ENCODE measurements around the gene EXOC4.

Gene EXOC4

DNA sequence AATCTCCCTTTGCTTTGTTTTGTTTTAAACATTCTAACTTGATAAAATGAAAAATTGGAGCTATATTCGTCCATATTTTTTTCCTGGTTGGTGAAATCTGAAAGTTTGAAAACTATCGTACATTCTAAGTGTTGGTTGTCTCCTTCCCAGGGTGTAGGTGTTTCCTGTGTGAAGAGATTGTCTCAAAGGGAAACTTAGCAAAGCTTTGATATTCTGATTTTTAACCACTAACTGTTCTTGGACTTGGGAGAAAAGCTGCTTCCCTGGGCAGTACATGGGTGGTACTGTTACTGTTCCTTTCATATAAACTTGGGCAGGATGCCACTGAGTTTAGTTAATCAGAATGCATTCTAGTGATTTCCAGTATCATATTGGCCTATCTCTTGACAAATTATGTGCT lies 620.8 kb downstream of the EXOC4 start:
- Histone ChIP-seq H3K36me3 (ENCODE audit: control insufficient read depth in 4 of 4, insufficient read depth in 4 of 4, low read length in 3 of 4) (no peaks in the 10 kb centered on the region), H3K4me1 (ENCODE audit: control extremely low read depth in 1 of 4, control insufficient read depth in 4 of 4, insufficient read depth in 4 of 4, low read length in 3 of 4) (peaks cover 0 to 5% (median 3%) of the 10 kb centered on the region in 4 experiments), H3K27me3 (replicated peaks in 2 of 5; ENCODE audit: control insufficient read depth in 4 of 5, insufficient read depth in 5 of 5, low read length in 4 of 5) (no peaks in the 10 kb centered on the region), H3K9me3 (ENCODE audit: control extremely low read depth in 1 of 5, control insufficient read depth in 4 of 5, insufficient read depth in 2 of 5, low read depth in 1 of 5, low read length in 4 of 5) (no peaks in the 10 kb centered on the region), H3K27ac (ENCODE audit: insufficient read depth in 1 of 2, low read depth in 1 of 2, low read length in 2 of 2, poor library complexity in 1 of 2, severe bottlenecking in 2 of 2) (no peak overlapping the region), H3K4me3 (ENCODE audit: control insufficient read depth in 1 of 7, extremely low read depth in 1 of 7, insufficient read depth in 4 of 7, low read depth in 2 of 7, low read length in 6 of 7) (no peak overlapping the region)
- no CpG with 5 or more reads among the region's 2 CpGs for WGBS (ENCODE audit: insufficient coverage)
- POLR2A ChIA-PET: no interaction called here
- DNase-seq: no peak
- CTCF ChIA-PET: no interaction called here

DNA sequence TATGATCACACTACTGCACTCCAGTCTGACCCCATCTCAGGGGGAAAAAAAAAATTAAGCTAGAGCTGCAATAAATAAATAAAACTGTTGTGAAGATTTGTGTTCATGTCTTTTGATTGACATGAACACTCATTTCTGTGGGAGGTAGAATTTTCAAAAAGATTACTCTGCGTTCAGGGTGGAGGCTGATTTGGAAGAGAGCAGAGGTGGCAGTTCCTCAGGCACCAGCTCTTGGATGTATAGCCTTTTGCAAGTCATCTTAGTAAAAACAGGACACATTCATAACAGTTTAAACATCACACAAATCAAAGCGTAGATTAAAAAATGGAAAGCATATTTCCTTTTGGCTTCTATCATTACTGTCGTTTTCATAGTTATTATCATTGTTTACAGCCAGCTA lies 630.7 kb downstream of the EXOC4 start:
- no peaks in the 10 kb centered on the region for H3K27me3 ChIP-seq (replicated peaks in 2 of 5; ENCODE audit: control insufficient read depth in 4 of 5, insufficient read depth in 5 of 5, low read length in 4 of 5)
- no peak overlapping the region for H3K27ac ChIP-seq (ENCODE audit: insufficient read depth in 1 of 2, low read depth in 1 of 2, low read length in 2 of 2, poor library complexity in 1 of 2, severe bottlenecking in 2 of 2)
- CTCF ChIA-PET: interaction anchor here (0.6 kb wide), 1 partner anchor 34 kb away, joined by 4 read pairs; no protein-coding TSS in a partner anchor
- no peak for DNase-seq
- no peaks in the 10 kb centered on the region for H3K36me3 ChIP-seq (ENCODE audit: control insufficient read depth in 4 of 4, insufficient read depth in 4 of 4, low read length in 3 of 4)
- POLR2A ChIA-PET: interaction anchor here (0.7 kb wide), 1 partner anchor 13 kb away, joined by 3 read pairs; no protein-coding TSS in a partner anchor
- no peaks in the 10 kb centered on the region for H3K4me1 ChIP-seq (ENCODE audit: control extremely low read depth in 1 of 4, control insufficient read depth in 4 of 4, insufficient read depth in 4 of 4, low read length in 3 of 4)
- WGBS (ENCODE audit: insufficient coverage): 100% methylated on average over 1 of the region's 3 CpGs
- no peak overlapping the region for H3K4me3 ChIP-seq (ENCODE audit: control insufficient read depth in 1 of 7, extremely low read depth in 1 of 7, insufficient read depth in 4 of 7, low read depth in 2 of 7, low read length in 6 of 7)
- H3K9me3 ChIP-seq (ENCODE audit: control extremely low read depth in 1 of 5, control insufficient read depth in 4 of 5, insufficient read depth in 2 of 5, low read depth in 1 of 5, low read length in 4 of 5): no peaks in the 10 kb centered on the region

DNA sequence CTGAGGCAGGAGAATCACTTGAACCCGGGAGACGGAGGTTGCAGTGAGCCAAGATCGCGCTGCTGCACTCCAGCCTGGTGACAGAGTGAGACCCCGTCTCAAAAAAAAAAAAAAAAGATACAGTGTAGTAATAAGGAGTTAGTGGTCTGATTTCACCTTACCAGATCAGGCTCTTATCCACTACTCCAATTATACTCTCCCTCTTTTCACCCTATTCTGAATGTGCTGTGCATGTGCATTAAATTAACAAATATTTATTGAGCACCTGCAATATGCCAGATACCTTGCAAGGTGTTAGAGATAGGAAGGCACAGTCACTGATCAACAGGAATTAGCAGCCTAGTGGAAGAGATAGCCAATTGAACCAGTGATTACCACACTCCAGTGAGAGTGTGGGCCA lies 632.3 kb downstream of the EXOC4 start:
- no peak for DNase-seq
- H3K4me1 ChIP-seq (ENCODE audit: control extremely low read depth in 1 of 4, control insufficient read depth in 4 of 4, insufficient read depth in 4 of 4, low read length in 3 of 4): no peaks in the 10 kb centered on the region
- POLR2A ChIA-PET: no interaction called here
- H3K36me3 ChIP-seq (ENCODE audit: control insufficient read depth in 4 of 4, insufficient read depth in 4 of 4, low read length in 3 of 4): no peaks in the 10 kb centered on the region
- H3K9me3 ChIP-seq (ENCODE audit: control extremely low read depth in 1 of 5, control insufficient read depth in 4 of 5, insufficient read depth in 2 of 5, low read depth in 1 of 5, low read length in 4 of 5): no peaks in the 10 kb centered on the region
- no peak overlapping the region for H3K4me3 ChIP-seq (ENCODE audit: control insufficient read depth in 1 of 7, extremely low read depth in 1 of 7, insufficient read depth in 4 of 7, low read depth in 2 of 7, low read length in 6 of 7)
- no CpG with 5 or more reads among the region's 5 CpGs for WGBS (ENCODE audit: insufficient coverage)
- H3K27ac ChIP-seq (ENCODE audit: insufficient read depth in 1 of 2, low read depth in 1 of 2, low read length in 2 of 2, poor library complexity in 1 of 2, severe bottlenecking in 2 of 2): no peak overlapping the region
- H3K27me3 ChIP-seq (replicated peaks in 2 of 5; ENCODE audit: control insufficient read depth in 4 of 5, insufficient read depth in 5 of 5, low read length in 4 of 5): no peaks in the 10 kb centered on the region
- CTCF ChIA-PET: no interaction called here

DNA sequence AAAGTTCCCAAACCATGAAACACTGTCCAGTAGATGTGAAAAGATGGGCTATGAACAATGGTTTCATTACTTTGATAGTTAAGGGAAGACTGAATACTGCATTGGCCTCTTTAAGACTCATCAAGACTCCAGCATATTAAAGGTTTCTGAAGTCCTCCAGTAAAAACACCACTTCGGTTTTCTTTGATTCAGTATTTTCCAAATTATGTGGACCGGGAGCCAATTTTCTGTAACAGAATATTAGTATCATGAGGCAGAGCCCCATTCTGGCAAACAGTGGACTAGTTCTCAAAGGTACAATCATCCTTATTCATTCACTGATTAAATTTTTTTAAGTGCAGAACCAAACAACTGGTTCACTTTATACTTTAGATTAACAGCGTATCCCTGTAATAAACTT lies 633.2 kb downstream of the EXOC4 start:
- Histone ChIP-seq H3K4me3 (ENCODE audit: control insufficient read depth in 1 of 7, extremely low read depth in 1 of 7, insufficient read depth in 4 of 7, low read depth in 2 of 7, low read length in 6 of 7) (no peak overlapping the region), H3K27me3 (replicated peaks in 2 of 5; ENCODE audit: control insufficient read depth in 4 of 5, insufficient read depth in 5 of 5, low read length in 4 of 5) (no peaks in the 10 kb centered on the region), H3K4me1 (ENCODE audit: control extremely low read depth in 1 of 4, control insufficient read depth in 4 of 4, insufficient read depth in 4 of 4, low read length in 3 of 4) (no peaks in the 10 kb centered on the region), H3K9me3 (ENCODE audit: control extremely low read depth in 1 of 5, control insufficient read depth in 4 of 5, insufficient read depth in 2 of 5, low read depth in 1 of 5, low read length in 4 of 5) (no peaks in the 10 kb centered on the region), H3K36me3 (ENCODE audit: control insufficient read depth in 4 of 4, insufficient read depth in 4 of 4, low read length in 3 of 4) (no peaks in the 10 kb centered on the region), H3K27ac (ENCODE audit: insufficient read depth in 1 of 2, low read depth in 1 of 2, low read length in 2 of 2, poor library complexity in 1 of 2, severe bottlenecking in 2 of 2) (no peak overlapping the region)
- WGBS (ENCODE audit: insufficient coverage): 100% methylated on average over 2 of the region's 3 CpGs
- CTCF ChIA-PET: no interaction called here
- POLR2A ChIA-PET: no interaction called here
- no peak for DNase-seq

DNA sequence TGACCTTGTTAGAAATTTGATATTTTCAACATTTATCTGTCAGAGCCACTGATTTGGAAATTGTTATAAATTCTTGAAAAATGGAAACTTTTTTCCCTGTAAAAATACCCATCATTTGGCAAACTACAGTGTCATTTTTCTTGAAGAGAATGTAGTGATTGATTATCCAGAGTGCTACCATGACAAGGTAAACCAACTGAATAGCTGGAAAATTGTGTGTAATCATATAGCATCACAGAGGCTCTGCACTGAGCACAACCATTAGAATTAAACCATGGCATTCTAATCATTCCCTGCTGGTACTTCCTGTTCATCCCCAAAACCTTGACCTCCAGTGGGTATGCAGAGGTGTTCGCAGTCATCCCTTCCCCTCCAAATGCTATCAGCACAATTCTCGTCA lies 633.9 kb downstream of the EXOC4 start:
- no peak for DNase-seq
- CTCF ChIA-PET: no interaction called here
- 80% methylated on average over 1 of the region's 2 CpGs for WGBS (ENCODE audit: insufficient coverage)
- Histone ChIP-seq H3K27me3 (replicated peaks in 2 of 5; ENCODE audit: control insufficient read depth in 4 of 5, insufficient read depth in 5 of 5, low read length in 4 of 5) (no peaks in the 10 kb centered on the region), H3K4me1 (ENCODE audit: control extremely low read depth in 1 of 4, control insufficient read depth in 4 of 4, insufficient read depth in 4 of 4, low read length in 3 of 4) (no peaks in the 10 kb centered on the region), H3K36me3 (ENCODE audit: control insufficient read depth in 4 of 4, insufficient read depth in 4 of 4, low read length in 3 of 4) (no peaks in the 10 kb centered on the region), H3K4me3 (ENCODE audit: control insufficient read depth in 1 of 7, extremely low read depth in 1 of 7, insufficient read depth in 4 of 7, low read depth in 2 of 7, low read length in 6 of 7) (no peak overlapping the region), H3K27ac (ENCODE audit: insufficient read depth in 1 of 2, low read depth in 1 of 2, low read length in 2 of 2, poor library complexity in 1 of 2, severe bottlenecking in 2 of 2) (no peak overlapping the region), H3K9me3 (ENCODE audit: control extremely low read depth in 1 of 5, control insufficient read depth in 4 of 5, insufficient read depth in 2 of 5, low read depth in 1 of 5, low read length in 4 of 5) (no peaks in the 10 kb centered on the region)
- POLR2A ChIA-PET: no interaction called here

DNA sequence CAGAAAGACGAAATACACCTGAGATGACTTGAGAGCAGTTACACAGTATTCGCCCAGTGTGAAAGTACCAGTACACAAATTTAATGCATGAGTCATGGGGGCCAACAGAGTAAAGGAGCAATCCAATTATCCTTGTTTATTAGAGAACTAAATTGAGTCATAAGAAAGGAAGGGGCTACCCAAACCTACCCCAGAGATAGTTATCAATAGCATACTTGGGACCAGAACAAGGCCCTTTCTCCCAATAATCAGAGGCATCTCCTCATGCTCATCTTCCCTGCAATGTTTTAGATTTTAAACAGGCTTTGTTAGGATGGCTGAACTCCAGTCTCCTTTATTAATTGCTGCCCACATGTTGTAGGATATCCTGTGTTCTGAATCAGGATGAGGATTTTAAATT lies 634.6 kb downstream of the EXOC4 start:
- POLR2A ChIA-PET: no interaction called here

DNA sequence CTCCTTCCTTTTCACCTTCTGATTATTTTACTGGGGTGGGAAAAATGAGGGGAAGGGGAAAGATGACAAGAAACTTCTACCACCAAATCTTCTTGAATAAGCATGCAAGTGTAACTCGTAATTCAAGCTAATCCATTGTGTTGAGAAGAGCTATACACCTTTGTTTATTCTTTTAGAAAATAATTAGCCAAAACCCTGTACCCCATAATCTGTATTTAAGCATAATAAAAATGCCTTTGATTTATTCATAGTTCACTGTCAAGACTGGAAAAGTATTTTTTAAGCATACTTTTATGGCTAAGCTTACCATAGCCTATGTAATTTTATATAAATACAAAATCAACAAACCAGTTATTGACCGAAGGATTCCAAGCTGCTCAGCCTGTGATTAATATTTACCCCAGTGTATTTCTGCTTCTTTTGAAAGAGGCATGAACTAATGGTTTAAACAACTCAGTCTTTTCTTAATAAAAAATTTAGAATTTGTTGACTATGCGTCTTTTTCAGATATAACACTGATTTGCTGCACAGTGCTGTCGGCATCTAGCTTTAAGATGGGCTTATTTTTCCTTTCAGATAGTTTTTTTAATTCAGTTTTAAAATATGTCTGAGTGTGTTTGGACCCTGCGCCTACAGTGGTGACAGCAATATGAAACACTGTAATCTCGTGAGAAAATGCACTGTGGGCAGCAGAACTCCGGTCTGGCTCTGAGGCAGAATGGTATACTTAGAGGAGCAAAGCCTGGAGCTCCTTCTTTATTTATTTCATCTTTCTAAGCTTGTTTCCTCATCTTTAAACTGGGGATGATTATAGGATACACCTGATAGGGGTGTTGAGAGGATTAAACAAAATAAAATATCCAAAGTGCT lies 635.4 kb downstream of the EXOC4 start:
- 100% methylated on average over 1 of the region's 7 CpGs for WGBS (ENCODE audit: insufficient coverage)
- Histone ChIP-seq H3K27me3 (replicated peaks in 2 of 5; ENCODE audit: control insufficient read depth in 4 of 5, insufficient read depth in 5 of 5, low read length in 4 of 5) (no peaks in the 10 kb centered on the region), H3K4me3 (ENCODE audit: control insufficient read depth in 1 of 7, extremely low read depth in 1 of 7, insufficient read depth in 4 of 7, low read depth in 2 of 7, low read length in 6 of 7) (no peak overlapping the region), H3K4me1 (ENCODE audit: control extremely low read depth in 1 of 4, control insufficient read depth in 4 of 4, insufficient read depth in 4 of 4, low read length in 3 of 4) (no peaks in the 10 kb centered on the region), H3K9me3 (ENCODE audit: control extremely low read depth in 1 of 5, control insufficient read depth in 4 of 5, insufficient read depth in 2 of 5, low read depth in 1 of 5, low read length in 4 of 5) (no peaks in the 10 kb centered on the region), H3K27ac (ENCODE audit: insufficient read depth in 1 of 2, low read depth in 1 of 2, low read length in 2 of 2, poor library complexity in 1 of 2, severe bottlenecking in 2 of 2) (no peak overlapping the region), H3K36me3 (ENCODE audit: control insufficient read depth in 4 of 4, insufficient read depth in 4 of 4, low read length in 3 of 4) (no peaks in the 10 kb centered on the region)
- no peak for DNase-seq
- ChIA-PET CTCF (no interaction called here), POLR2A (no interaction called here)

More for the DNA sequence above, 634.6 kb downstream of the EXOC4 start:
- no peaks in the 10 kb centered on the region for H3K9me3 ChIP-seq (ENCODE audit: control extremely low read depth in 1 of 5, control insufficient read depth in 4 of 5, insufficient read depth in 2 of 5, low read depth in 1 of 5, low read length in 4 of 5)
- H3K36me3 ChIP-seq (ENCODE audit: control insufficient read depth in 4 of 4, insufficient read depth in 4 of 4, low read length in 3 of 4): no peaks in the 10 kb centered on the region
- H3K4me3 ChIP-seq (ENCODE audit: control insufficient read depth in 1 of 7, extremely low read depth in 1 of 7, insufficient read depth in 4 of 7, low read depth in 2 of 7, low read length in 6 of 7): no peak overlapping the region
- CTCF ChIA-PET: no interaction called here
- H3K4me1 ChIP-seq (ENCODE audit: control extremely low read depth in 1 of 4, control insufficient read depth in 4 of 4, insufficient read depth in 4 of 4, low read length in 3 of 4): no peaks in the 10 kb centered on the region
- H3K27ac ChIP-seq (ENCODE audit: insufficient read depth in 1 of 2, low read depth in 1 of 2, low read length in 2 of 2, poor library complexity in 1 of 2, severe bottlenecking in 2 of 2): no peak overlapping the region
- H3K27me3 ChIP-seq (replicated peaks in 2 of 5; ENCODE audit: control insufficient read depth in 4 of 5, insufficient read depth in 5 of 5, low read length in 4 of 5): no peaks in the 10 kb centered on the region
- DNase-seq: no peak
- 94% methylated on average over 2 of the region's 2 CpGs for WGBS (ENCODE audit: insufficient coverage)
